ENCODE data around the gene FRMPD1.
A peak's percentile ranks its signal among the peaks of the same experiment; 100 is the strongest.
"Not testable (repeated sequence)": the region's sequence is repeated elsewhere in the genome, so short reads cannot be mapped to it uniquely, and the experiment has no call there.

The FRMPD1 gene

GRCh38 chr9:37740128-37740527 is 89.4 kb downstream of the FRMPD1 start:
- DNase-seq: no peak

DNA sequence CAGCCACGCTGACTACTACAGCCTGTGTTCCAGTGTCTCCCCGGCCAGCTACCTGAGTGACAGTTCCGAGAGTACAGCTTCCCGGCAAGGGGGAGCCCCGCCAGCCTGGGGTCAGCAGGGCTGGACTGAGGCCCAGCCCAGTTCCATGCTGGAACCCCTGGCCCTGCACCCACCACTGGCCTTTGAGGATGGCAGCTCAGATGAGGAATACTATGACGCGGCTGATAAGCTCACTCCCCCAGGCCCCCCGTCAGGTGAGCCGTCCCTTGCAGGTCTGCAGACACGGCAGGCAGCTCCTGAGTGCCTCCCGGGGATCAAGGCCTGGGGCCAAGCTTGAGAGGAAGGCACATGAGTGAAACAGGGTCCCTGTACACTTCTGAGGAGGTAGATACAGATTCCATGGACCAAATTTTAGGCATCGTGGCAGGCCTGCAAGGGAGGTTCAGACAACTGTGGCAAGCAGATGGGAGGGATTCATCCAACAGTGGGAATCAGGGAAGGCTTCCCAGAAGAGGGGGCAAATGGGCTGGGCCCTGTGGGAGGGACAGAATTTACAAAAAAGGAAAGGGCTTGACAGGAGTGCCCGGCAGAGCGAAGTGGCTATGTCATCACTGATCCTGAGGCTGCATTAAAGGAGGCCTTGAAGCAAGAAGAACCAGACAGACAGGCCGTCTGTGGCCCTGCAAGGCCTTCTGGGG is 90.0 kb downstream of the FRMPD1 start:
- no peak for DNase-seq

DNA sequence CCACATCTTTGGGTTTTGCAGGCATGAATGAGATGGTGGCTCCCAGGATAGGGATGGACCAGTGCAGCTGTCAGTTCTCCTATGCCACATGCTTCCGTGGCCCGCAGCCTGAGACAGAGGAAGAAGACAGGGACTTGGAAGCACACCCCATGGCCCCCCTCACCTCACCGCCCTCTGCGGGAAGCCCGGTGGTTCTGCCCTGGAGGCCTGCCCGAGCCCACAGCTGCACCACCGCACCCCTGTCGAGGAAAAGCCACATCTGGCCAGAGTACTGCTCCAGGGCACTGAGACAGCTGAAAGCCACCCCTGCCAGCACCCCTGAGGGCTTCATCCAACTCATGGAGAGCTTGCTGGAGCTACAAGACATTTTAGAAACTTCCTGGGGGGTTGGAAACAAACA is 95.2 kb downstream of the FRMPD1 start:
- no peak for DNase-seq

GRCh38 chr9:37746448-37747270 is 95.9 kb downstream of the FRMPD1 start:
- DNase-seq: no peak

- DNase-seq: peak; percentile 81
Measured at GRCh38 chr9:37747271-37747753, 96.6 kb downstream of the FRMPD1 start.

GRCh38 chr9:37749129-37749528 is 98.4 kb downstream of the FRMPD1 start:
- no peak for DNase-seq

DNA sequence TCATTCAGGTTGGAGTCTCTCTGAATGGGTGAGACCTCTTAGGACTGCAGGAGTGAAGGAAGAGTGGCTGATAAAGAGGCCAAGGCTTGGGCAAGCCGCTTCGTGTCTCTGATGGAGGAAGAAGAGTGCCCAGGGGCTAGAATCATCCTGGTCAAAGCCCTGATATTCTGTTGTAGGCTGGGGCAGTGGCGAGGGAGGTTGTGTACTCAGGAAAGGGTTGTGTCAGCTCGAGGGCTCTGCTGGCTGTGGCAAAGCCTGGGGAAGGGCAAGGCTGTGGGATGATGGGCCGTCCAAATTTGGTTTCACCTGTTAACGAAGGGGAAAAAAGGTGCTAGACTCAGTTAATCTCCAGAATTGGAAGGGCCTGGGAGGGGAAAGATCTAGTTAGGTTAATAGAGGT is 100.4 kb downstream of the FRMPD1 start:
- no peak for DNase-seq

DNA sequence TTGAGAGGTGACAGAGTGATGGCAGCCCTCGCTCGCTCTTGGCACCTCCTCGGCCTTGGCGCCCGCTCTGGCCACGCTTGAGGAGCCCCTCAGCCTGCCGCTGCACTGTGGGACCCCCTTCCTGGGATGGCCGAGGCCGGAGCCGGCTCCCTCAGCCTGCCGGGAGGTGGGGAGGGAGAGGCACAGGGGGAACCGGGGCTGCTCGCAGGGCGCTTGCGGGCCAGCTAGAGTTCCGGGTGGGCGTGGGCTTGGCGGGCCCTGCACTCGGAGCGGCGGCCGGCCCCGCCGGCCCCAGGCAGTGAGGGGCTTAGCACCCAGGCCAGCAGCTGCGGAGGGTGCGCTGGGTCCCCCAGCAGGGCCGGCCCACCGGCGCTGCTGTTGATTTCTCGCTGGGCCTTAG is 101.0 kb downstream of the FRMPD1 start:
- DNase-seq: not testable (repeated sequence)

DNA sequence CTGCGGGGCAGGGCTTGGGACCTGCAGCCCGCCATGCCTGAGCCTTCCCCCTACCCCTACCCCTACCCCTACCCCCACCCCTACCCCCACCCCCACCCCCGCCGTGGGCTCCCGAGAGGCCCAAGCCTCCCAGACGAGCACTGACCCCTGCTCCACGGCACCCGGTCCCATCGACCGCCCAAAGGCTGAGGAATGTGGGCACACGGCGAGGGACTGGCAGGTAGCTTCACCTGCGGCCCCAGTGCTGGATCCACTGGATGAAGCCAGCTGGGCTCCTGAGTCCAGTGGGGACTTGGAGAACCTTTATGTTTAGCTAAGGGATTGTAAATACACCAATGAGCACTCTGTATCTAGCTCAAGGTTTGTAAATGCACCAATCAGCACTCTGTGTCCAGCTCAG is 101.4 kb downstream of the FRMPD1 start:
- DNase-seq: not testable (repeated sequence)

DNA sequence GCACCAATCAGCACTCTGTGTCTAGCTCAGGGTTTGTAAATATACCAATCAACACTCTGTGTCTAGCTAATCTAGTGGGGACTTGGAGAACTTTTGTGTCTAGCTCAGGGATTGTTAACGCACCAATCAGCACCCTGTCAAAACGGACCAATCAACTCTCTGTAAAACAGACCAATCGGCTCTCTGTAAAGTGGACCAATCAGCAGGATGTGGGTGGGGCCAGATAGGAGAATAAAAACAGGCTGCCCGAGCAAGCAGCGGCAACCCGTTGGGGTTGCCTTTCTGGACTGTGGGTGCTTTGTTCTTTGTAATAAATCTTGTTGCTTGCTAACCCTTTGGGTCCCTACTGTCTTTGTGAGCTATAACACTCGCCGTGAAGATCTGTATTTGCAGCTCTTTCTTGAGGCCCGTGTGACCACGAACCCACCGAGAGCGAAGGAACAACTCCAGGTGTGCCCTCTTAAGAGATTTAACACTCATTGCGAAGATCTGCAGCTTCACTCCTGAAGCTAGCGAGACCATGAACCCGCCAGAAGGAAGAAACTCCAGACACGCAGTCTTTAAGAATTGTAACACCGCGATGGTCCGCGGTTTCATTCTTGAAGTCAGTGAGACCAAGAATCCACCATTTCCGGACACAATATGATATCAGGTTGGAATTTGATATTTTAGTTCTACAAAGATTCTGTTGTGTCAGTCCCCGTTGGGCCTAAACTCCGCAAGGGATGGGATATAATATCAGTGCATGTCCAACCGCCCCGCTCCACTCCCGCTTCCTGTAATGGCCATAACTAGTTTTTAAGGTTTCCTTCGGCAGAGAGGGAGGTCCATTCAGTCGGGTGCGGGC is 102.1 kb downstream of the FRMPD1 start:
- DNase-seq: no peak

DNA sequence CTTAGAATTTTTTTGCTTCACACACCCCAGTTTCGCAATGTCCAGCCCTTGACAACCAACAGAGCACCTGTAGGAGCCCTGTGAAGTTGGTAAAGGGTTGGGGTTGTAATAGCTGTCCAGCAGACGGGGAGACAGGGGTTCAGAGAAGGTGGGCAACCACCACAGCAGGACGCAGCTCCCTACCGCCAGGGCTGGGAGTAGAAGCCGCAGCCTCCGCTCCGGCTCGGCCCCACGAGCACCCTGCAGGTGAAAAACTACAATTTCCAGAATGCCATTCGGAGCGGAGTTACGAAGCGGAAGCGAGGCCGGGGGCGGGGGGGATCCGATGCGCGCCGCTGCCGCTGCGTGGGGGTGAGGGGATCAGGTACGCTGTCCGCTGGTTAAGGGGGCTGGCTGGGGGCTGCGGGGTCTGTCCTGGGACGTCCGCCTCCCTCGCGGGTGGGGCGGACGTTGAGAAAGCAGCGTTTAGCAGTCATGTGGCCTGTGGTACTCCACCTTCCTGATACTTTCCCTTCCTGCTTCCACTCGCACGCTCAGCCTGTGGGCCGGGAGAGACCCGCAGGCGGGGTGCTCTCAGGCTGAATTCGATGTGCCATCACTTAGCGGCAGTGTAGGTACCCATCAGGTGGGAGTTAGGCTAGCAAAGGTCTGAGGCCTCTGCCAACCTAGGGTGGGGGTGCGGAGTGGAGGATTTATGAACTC is 102.9 kb downstream of the FRMPD1 start, which contains the start of gene TRMT10B:
Gene TRMT10B, plus strand, starts transcription at position 317 of the 702 bp plus-strand sequence. CDS start 8,127 bp downstream, outside the sequence.
- DNase-seq: peak; percentile 88

- no peak for DNase-seq
Measured at GRCh38 chr9:37758747-37759146, 108.0 kb downstream of the FRMPD1 start.

- no peak for DNase-seq
Measured at GRCh38 chr9:37760416-37761161, 109.8 kb downstream of the FRMPD1 start.

DNA sequence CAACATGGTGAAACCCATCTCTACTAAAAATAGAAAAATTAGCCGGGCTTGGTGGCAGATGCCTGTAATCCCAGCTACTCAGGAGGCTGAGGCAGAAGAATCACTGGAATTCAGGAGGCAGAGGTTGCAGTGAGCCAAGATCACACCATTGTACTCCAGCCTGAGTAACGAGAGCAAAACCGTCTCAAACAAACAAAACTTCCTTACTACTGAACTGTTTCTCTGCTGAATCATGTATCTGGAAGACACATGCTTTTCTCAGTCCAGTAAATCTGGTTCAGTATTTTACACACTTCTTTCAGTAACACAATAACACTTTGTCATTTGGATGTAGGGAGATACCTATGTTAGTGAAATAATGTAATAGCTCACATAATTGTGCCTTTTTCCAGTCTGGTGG is 110.8 kb downstream of the FRMPD1 start:
- DNase-seq: no peak

GRCh38 chr9:37765263-37765662 is 114.5 kb downstream of the FRMPD1 start:
- DNase-seq: not testable (repeated sequence)

GRCh38 chr9:37769306-37769705 is 118.6 kb downstream of the FRMPD1 start:
- no peak for DNase-seq

DNA sequence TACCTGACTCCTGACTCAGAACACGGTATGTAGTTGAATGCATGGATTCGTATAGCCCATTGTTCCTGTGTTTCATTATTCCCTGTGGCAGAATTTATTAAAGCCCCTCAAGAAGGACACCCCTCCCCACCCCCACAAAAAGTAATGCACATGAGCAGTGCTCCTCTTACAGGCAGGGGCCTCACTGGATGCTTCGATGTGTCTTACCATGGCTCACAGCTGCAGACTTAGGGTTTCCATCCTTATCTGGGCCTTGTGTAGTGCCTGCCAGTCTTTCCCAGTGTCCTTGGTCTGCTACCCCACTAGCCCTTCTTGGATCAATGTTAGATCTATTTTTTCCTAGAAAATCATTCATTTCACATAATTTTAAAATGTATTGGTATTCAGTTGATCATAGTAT is 119.2 kb downstream of the FRMPD1 start:
- DNase-seq: no peak

DNA sequence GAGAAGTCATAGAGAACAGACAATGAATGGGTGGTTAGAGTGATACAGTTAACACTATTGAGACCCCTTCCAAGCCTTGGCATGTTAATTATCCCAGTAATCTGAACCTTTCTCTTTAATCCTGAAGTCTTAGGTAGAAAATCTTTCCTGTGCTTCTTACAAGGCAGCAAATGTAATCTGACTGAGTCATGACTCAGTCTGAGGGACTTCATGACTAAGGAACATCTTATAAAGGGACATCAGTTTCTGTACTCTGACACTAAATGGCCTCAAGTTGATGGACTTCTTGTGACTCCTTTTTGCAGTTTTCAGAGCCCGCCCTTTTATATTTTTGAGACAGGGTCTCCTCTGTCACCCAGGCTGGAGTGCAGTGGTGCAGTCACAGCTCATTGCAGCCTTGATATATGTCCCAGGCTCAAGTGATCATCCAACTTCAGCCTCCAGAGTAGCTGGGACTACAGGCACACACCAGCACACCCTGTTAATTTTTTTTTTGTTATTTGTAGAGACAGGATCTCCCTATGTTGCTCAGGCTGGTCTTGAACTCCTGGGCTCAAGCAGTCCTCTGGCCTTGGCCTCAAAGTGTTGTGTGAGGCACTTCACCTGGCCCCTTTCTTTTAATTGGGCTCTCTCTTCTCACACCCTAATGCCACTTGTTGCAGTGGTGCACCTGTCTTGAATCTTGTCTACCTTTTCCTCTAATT is 124.6 kb downstream of the FRMPD1 start:
- no peak for DNase-seq

DNA sequence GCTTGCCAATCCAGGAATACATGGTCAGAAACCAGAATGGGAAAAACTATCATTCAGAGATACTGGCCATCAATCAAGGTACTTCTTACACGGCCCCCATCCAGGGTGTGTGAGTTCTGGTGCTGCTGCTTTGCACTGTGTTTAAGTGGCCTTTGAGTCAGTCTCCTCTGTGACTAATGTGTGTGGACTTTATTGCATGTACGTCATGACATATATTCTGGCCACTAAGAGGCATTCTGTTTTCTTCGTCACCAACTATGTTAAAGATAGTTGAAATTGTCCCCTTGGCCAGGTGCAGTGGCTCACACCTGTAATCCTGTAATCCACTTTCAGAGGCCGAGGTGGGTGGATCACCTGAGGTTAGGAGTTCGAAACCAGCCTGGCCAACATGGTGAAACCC is 125.6 kb downstream of the FRMPD1 start:
- DNase-seq: no peak

- no peak for DNase-seq
Measured at GRCh38 chr9:37778534-37778933, 127.8 kb downstream of the FRMPD1 start.

GRCh38 chr9:37784291-37784615 is 133.5 kb downstream of the FRMPD1 start:
- DNase-seq: no peak

Data from activated effector memory CD4-positive, alpha-beta T cell treated with anti-CD3 and anti-CD28 coated beads, Interleukin-2, amount 50 U/mL, for 16 hours (primary cell).